GM19193 (cell line): Measurements from ENCODE around the gene MRPS31.

ENCODE experiments used
- POLR2A ChIP-seq: IDR thresholded peaks from 4 replicates; pipeline ENCODE4 v1.6.1; 2011; ENCODE audit not compliant: insufficient read depth, insufficient read length; ENCODE audit errors: extremely low read depth

Gene MRPS31

GRCh38 chr13:40697711-40698110, 73.3 kb downstream of the MRPS31 start:
- no peak for TF ChIP-seq POLR2A

- no peak for TF ChIP-seq POLR2A
Observed at GRCh38 chr13:40694426-40694825, 76.6 kb downstream of the MRPS31 start.

- no peak for TF ChIP-seq POLR2A
Observed at GRCh38 chr13:40692946-40693345, 78.0 kb downstream of the MRPS31 start.

- no peak for TF ChIP-seq POLR2A
Observed at GRCh38 chr13:40688781-40689180, 82.2 kb downstream of the MRPS31 start.

- TF ChIP-seq POLR2A: no peak
Observed at GRCh38 chr13:40682449-40683240, 88.3 kb downstream of the MRPS31 start.

- TF ChIP-seq POLR2A: no peak
Observed at GRCh38 chr13:40681341-40682146, 89.4 kb downstream of the MRPS31 start.

GRCh38 chr13:40680659-40681323, 90.2 kb downstream of the MRPS31 start:
- TF ChIP-seq POLR2A: no peak

GRCh38 chr13:40679480-40679985, 91.5 kb downstream of the MRPS31 start:
- TF ChIP-seq POLR2A: no peak
